ENCODE results near the gene TMEM183A.
"Not testable (repeated sequence)": the region's sequence is repeated elsewhere in the genome, so short reads cannot be mapped to it uniquely, and the experiment has no call there.

Gene TMEM183A

DNA sequence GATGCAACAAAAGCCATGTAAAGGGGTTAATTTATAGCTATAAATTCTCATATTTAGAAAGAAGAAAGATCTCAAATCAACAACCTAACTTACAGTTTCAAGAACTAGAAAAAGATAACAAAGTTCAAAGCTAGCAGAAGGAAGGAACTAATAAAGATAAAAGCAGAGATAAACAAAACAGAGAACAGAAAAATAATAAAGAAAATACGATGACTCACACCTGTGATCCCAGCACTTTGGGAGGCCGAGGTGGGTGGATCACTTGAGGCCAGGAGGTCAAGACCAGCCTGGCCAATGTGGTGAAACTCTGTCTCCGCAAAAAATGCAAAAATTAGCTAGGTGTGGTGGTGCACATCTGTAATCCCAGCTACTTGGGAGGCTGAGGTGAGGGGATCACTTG is 12.4 kb upstream of the TMEM183A start:
- Histone ChIP-seq H3K4me3 (ENCODE audit: low read length) (no peak overlapping the region), H3K9me3 (ENCODE audit: control insufficient read depth, low read length) (no peaks in the 10 kb centered on the region), H3K4me1 (ENCODE audit: control insufficient read depth, insufficient read depth, low read length) (no peaks in the 10 kb centered on the region), H3K36me3 (ENCODE audit: control insufficient read depth, insufficient read depth, low read length) (no peaks in the 10 kb centered on the region), H3K27me3 (ENCODE audit: control insufficient read depth, insufficient read depth, low read length) (peaks cover 6% of the 10 kb centered on the region), H3K9ac (ENCODE audit: low read length) (no peak overlapping the region)

- H3K27me3 ChIP-seq (ENCODE audit: control insufficient read depth, insufficient read depth, low read length) = peaks cover 6% of the 10 kb centered on the region
- H3K9me3 ChIP-seq (ENCODE audit: control insufficient read depth, low read length) = no peaks in the 10 kb centered on the region
- H3K4me1 ChIP-seq (ENCODE audit: control insufficient read depth, insufficient read depth, low read length) = no peaks in the 10 kb centered on the region
- no peak overlapping the region for H3K4me3 ChIP-seq (ENCODE audit: low read length)
- H3K36me3 ChIP-seq (ENCODE audit: control insufficient read depth, insufficient read depth, low read length) = no peaks in the 10 kb centered on the region
- no peak overlapping the region for H3K9ac ChIP-seq (ENCODE audit: low read length)
Measured at GRCh38 chr1:202998836-202999750, 8.1 kb upstream of the TMEM183A start.

DNA sequence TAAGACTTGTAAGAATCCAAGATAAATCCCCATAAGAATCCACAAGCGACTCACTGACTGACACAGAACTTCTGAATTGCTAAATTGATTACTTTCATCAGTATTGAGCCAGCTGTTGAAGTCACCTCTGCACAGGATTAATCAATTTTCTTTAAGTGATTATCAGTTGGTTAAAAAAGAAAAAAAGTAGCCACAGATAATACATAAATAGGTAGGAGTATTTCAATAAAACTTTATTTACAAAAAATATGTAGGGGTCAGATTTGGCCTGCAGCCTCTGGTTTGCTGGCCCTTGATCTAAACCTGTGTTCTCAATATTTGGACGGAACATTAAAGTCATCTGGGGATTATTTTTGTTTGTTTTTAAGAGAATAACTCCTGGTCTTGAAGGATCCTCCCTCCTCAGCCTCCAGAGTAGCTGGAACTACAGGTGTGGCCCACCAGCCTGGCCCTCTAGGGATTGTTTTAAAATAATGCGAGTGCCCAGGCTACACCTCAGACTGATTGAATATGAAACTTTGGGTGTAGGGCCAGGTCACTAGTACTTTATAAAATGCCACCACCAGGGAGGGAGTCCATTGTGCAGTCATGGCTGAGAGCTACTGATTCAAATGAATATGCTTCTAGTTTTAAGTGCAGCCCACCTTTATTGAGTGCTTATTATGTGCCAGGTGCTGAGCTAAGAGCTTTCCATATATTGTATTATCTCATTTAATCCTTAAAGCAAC is 6.8 kb upstream of the TMEM183A start:
- Histone ChIP-seq H3K27me3 (ENCODE audit: control insufficient read depth, insufficient read depth, low read length) (peaks cover 6% of the 10 kb centered on the region), H3K9me3 (ENCODE audit: control insufficient read depth, low read length) (no peaks in the 10 kb centered on the region), H3K4me3 (ENCODE audit: low read length) (no peak overlapping the region), H3K36me3 (ENCODE audit: control insufficient read depth, insufficient read depth, low read length) (no peaks in the 10 kb centered on the region), H3K4me1 (ENCODE audit: control insufficient read depth, insufficient read depth, low read length) (no peaks in the 10 kb centered on the region), H3K9ac (ENCODE audit: low read length) (no peak overlapping the region)

DNA sequence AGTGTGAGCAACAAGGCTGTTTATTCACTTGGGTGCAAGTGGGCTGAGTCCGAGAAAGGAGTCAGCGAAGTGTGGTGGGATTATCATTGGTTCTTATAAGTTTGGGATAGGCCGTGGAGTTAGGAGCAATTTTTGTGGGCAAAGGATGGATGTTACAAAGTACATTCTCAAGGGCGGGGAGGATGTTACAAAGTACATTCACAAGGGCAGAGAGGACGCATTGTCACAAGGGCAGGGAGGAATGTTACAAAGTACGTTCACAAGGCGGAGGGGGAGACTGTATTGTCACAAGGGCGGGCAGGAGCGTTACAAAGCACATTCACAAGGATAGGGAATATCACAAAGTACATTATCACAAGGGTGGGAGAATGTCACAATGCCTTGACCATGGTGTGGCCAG is 5.2 kb upstream of the TMEM183A start:
- H3K4me3 ChIP-seq (ENCODE audit: low read length) = no peak overlapping the region
- no peaks in the 10 kb centered on the region for H3K9me3 ChIP-seq (ENCODE audit: control insufficient read depth, low read length)
- H3K36me3 ChIP-seq (ENCODE audit: control insufficient read depth, insufficient read depth, low read length) = no peaks in the 10 kb centered on the region
- peaks cover 2% of the 10 kb centered on the region for H3K27me3 ChIP-seq (ENCODE audit: control insufficient read depth, insufficient read depth, low read length)
- no peaks in the 10 kb centered on the region for H3K4me1 ChIP-seq (ENCODE audit: control insufficient read depth, insufficient read depth, low read length)
- H3K9ac ChIP-seq (ENCODE audit: low read length) = no peak overlapping the region

DNA sequence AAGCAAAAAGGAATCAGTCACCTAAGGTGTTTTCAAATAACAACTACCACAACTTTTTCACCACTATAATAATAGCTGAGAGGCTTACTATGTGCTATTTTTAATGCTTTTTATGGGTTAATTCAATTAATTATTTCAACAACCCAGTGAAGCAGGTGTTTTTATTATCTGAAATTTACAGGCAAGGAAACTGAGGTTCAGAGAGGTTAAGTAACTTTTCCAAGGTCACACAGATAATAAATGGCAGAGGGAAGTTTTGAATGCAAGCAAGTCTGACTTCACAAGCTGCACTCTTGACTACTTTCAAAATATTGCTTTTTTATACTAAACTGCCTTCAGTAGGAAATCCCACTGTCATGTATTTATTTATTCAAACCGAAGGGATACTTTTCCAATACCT is 4.2 kb upstream of the TMEM183A start:
- Histone ChIP-seq H3K9me3 (ENCODE audit: control insufficient read depth, low read length) (no peaks in the 10 kb centered on the region), H3K9ac (ENCODE audit: low read length) (no peak overlapping the region), H3K27me3 (ENCODE audit: control insufficient read depth, insufficient read depth, low read length) (peaks cover 2% of the 10 kb centered on the region), H3K4me1 (ENCODE audit: control insufficient read depth, insufficient read depth, low read length) (no peaks in the 10 kb centered on the region), H3K4me3 (ENCODE audit: low read length) (no peak overlapping the region), H3K36me3 (ENCODE audit: control insufficient read depth, insufficient read depth, low read length) (no peaks in the 10 kb centered on the region)

DNA sequence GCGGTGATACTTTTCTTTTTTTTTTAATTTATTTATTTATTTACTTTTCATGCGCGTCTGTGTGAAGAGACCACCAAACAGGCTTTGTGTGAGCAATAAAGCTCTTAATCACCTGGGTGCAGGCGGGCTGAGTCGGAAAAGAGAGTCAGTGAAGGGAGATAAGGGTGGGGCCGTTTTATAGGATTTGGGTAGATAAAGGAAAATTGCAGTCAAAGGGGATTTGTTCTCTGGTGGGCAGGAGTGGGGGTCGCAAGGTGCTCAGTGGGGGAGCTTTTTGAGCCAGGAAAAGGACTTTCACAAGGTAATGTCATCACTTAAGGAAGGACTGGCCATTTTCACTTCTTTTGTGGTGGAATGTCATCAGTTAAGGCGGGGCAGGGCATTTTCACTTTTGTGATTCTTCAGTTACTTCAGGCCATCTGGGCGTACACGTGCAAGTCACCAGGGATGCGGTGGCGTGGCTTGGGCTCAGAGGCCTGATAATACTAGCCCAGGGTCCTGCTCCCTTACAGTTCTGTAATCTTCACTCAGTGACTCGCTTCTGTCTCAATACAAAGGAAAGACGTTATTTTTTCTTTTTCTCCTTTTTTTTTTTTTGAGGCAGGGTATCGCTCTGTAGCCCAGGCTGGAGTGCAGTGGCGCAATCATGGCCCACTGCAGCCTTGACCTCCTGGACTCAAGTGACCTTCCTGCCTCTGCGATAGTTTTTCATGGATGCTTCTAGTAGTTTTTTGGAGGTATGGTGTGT is 1.6 kb upstream of the TMEM183A start:
- not testable (repeated sequence) for H3K9ac ChIP-seq (ENCODE audit: low read length); H3K36me3 ChIP-seq (ENCODE audit: control insufficient read depth, insufficient read depth, low read length); H3K4me1 ChIP-seq (ENCODE audit: control insufficient read depth, insufficient read depth, low read length); H3K4me3 ChIP-seq (ENCODE audit: low read length); H3K27me3 ChIP-seq (ENCODE audit: control insufficient read depth, insufficient read depth, low read length); H3K9me3 ChIP-seq (ENCODE audit: control insufficient read depth, low read length)

GRCh38 chr1:203009185-203009584 is 2.0 kb downstream of the TMEM183A start:
- H3K27me3 ChIP-seq (ENCODE audit: control insufficient read depth, insufficient read depth, low read length) = no peaks in the 10 kb centered on the region
- H3K4me3 ChIP-seq (ENCODE audit: low read length) = no peak overlapping the region
- peak overlapping the region; percentile 89 for H3K9ac ChIP-seq (ENCODE audit: low read length)
- peaks cover 3% of the 10 kb centered on the region for H3K36me3 ChIP-seq (ENCODE audit: control insufficient read depth, insufficient read depth, low read length)
- H3K4me1 ChIP-seq (ENCODE audit: control insufficient read depth, insufficient read depth, low read length) = peaks cover 6% of the 10 kb centered on the region
- no peaks in the 10 kb centered on the region for H3K9me3 ChIP-seq (ENCODE audit: control insufficient read depth, low read length)

- no peaks in the 10 kb centered on the region for H3K9me3 ChIP-seq (ENCODE audit: control insufficient read depth, low read length)
- H3K4me1 ChIP-seq (ENCODE audit: control insufficient read depth, insufficient read depth, low read length) = peaks cover 6% of the 10 kb centered on the region
- no peaks in the 10 kb centered on the region for H3K27me3 ChIP-seq (ENCODE audit: control insufficient read depth, insufficient read depth, low read length)
- peaks cover 3% of the 10 kb centered on the region for H3K36me3 ChIP-seq (ENCODE audit: control insufficient read depth, insufficient read depth, low read length)
- H3K4me3 ChIP-seq (ENCODE audit: low read length) = no peak overlapping the region
- H3K9ac ChIP-seq (ENCODE audit: low read length) = no peak overlapping the region
Measured at GRCh38 chr1:203011582-203011981, 4.4 kb downstream of the TMEM183A start.

GRCh38 chr1:203017061-203017460 is 9.9 kb downstream of the TMEM183A start:
- Histone ChIP-seq H3K4me1 (ENCODE audit: control insufficient read depth, insufficient read depth, low read length) (no peaks in the 10 kb centered on the region), H3K36me3 (ENCODE audit: control insufficient read depth, insufficient read depth, low read length) (peaks cover 3% of the 10 kb centered on the region), H3K9me3 (ENCODE audit: control insufficient read depth, low read length) (no peaks in the 10 kb centered on the region), H3K9ac (ENCODE audit: low read length) (no peak overlapping the region), H3K27me3 (ENCODE audit: control insufficient read depth, insufficient read depth, low read length) (no peaks in the 10 kb centered on the region), H3K4me3 (ENCODE audit: low read length) (no peak overlapping the region)

GRCh38 chr1:203017692-203018091 is 10.5 kb downstream of the TMEM183A start:
- Histone ChIP-seq H3K4me3 (ENCODE audit: low read length) (no peak overlapping the region), H3K36me3 (ENCODE audit: control insufficient read depth, insufficient read depth, low read length) (peaks cover 3% of the 10 kb centered on the region), H3K9ac (ENCODE audit: low read length) (no peak overlapping the region), H3K9me3 (ENCODE audit: control insufficient read depth, low read length) (no peaks in the 10 kb centered on the region), H3K4me1 (ENCODE audit: control insufficient read depth, insufficient read depth, low read length) (no peaks in the 10 kb centered on the region), H3K27me3 (ENCODE audit: control insufficient read depth, insufficient read depth, low read length) (no peaks in the 10 kb centered on the region)

DNA sequence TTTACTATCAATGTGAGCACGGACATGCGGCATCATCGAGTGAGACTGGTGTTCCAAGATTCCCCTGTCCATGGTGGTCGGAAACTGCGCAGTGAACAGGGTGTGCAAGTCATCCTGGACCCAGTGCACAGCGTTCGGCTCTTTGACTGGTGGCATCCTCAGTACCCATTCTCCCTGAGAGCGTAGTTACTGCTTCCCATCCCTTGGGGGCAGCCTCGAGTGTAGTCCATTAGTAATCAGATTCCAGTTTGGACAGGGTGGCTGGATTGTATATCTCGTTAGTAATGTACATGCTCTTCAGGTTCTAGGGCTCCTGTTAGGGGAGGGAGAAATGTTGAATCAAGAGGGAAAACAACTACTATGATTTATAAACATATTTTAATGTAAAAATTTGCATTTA is 15.7 kb downstream of the TMEM183A start:
- Histone ChIP-seq H3K27me3 (ENCODE audit: control insufficient read depth, insufficient read depth, low read length) (peaks cover 14% of the 10 kb centered on the region), H3K4me1 (ENCODE audit: control insufficient read depth, insufficient read depth, low read length) (peaks cover 18% of the 10 kb centered on the region)
- H3K36me3 ChIP-seq (ENCODE audit: control insufficient read depth, insufficient read depth, low read length); H3K9me3 ChIP-seq (ENCODE audit: control insufficient read depth, low read length); H3K4me3 ChIP-seq (ENCODE audit: low read length); H3K9ac ChIP-seq (ENCODE audit: low read length): not testable (repeated sequence)

GRCh38 chr1:203025686-203026030 is 18.5 kb downstream of the TMEM183A start:
- Histone ChIP-seq H3K9me3 (ENCODE audit: control insufficient read depth, low read length) (no peaks in the 10 kb centered on the region), H3K9ac (ENCODE audit: low read length) (peak overlapping the region; percentile 18)

More at GRCh38 chr1:203025686-203026030, 18.5 kb downstream of the TMEM183A start:
- peak overlapping the region; percentile 53 for H3K4me3 ChIP-seq (ENCODE audit: low read length)
- H3K36me3 ChIP-seq (ENCODE audit: control insufficient read depth, insufficient read depth, low read length) = no peaks in the 10 kb centered on the region
- peaks cover 21% of the 10 kb centered on the region for H3K27me3 ChIP-seq (ENCODE audit: control insufficient read depth, insufficient read depth, low read length)
- peaks cover 18% of the 10 kb centered on the region for H3K4me1 ChIP-seq (ENCODE audit: control insufficient read depth, insufficient read depth, low read length)

Data from mucosa of stomach (tissue), 1 donor.